OCI-LY3 (cell line): Measurements from ENCODE around the gene LHFPL3.

Source experiments
- H2AFZ ChIP-seq: fragments of 200-600, 300-600 bp; shearing (Covaris generic); 2 replicates; pipeline ENCODE4 v1.6.0; 2014; ENCODE audit warnings: antibody characterized with exemption, low read depth, low read length
- H3K27ac ChIP-seq: fragments of 200-600, 300-600 bp; sonication (generic); 2 replicates; pipeline ENCODE4 v1.5.1; 2014; ENCODE audit warnings: mild to moderate bottlenecking, low read length, moderate library complexity, mixed read lengths
- H3K27me3 ChIP-seq: fragments of 200-600, 300-600 bp; sonication (generic); 2 replicates; pipeline ENCODE4 v1.6.1; 2014; ENCODE audit warnings: low read depth, low read length, mixed read lengths
- H3K36me3 ChIP-seq: fragments of 200-600, 300-600 bp; sonication (generic); replicated peaks from 2 replicates; pipeline ENCODE3; 2014; ENCODE audit warnings: low read depth, low read length, mixed read lengths
- H3K4me1 ChIP-seq: fragments of 300-600, 200-600 bp; sonication (generic); 2 replicates; pipeline ENCODE4 v1.6.1; 2014; ENCODE audit warnings: low read length, mixed read lengths
- H3K4me2 ChIP-seq: fragments of 200-600, 300-600 bp; sonication (generic); 2 replicates; pipeline ENCODE4 v1.6.1; 2014; ENCODE audit warnings: low read length, mixed read lengths
- H3K4me3 ChIP-seq: fragments of 300-600, 200-600 bp; sonication (generic); 2 replicates; pipeline ENCODE4 v1.5.1; 2014; ENCODE audit warnings: antibody characterized with exemption, mild to moderate bottlenecking, low read length, moderate library complexity
- H3K79me2 ChIP-seq: fragments of 300-600, 200-600 bp; shearing (Covaris generic); 2 replicates; pipeline ENCODE4 v1.6.1; 2014; ENCODE audit warnings: mild to moderate bottlenecking, low read length, mixed read lengths
- H3K9ac ChIP-seq: fragments of 300-600, 200-600 bp; shearing (Covaris generic); 2 replicates; pipeline ENCODE4 v1.6.0; 2014; ENCODE audit warnings: mild to moderate bottlenecking, low read length, moderate library complexity
- H3K9me3 ChIP-seq: fragments of 200-600, 300-600 bp; shearing (Covaris generic); 2 replicates; pipeline ENCODE4 v1.6.1; 2014; ENCODE audit warnings: low read length, mixed read lengths; ENCODE audit not compliant: insufficient read depth
- H4K20me1 ChIP-seq: fragments of 200-600, 300-600 bp; sonication (generic); 2 replicates; pipeline ENCODE4 v1.6.1; 2016; ENCODE audit warnings: low read length, mixed read lengths; ENCODE audit not compliant: insufficient read depth
- CTCF ChIP-seq: fragments of 200-600, 300-600 bp; sonication (generic); IDR thresholded peaks from 2 replicates; pipeline ENCODE4 v1.5.1; 2014; ENCODE audit warnings: antibody characterized with exemption, low read length, low read depth
- EZH2phosphoT487 ChIP-seq: fragments of 200-600 bp; shearing (Covaris generic); IDR thresholded peaks from 2 replicates; pipeline ENCODE4 v1.6.1; 2018; ENCODE audit warnings: antibody characterized with exemption, mixed run types, low read depth

The LHFPL3 gene

DNA sequence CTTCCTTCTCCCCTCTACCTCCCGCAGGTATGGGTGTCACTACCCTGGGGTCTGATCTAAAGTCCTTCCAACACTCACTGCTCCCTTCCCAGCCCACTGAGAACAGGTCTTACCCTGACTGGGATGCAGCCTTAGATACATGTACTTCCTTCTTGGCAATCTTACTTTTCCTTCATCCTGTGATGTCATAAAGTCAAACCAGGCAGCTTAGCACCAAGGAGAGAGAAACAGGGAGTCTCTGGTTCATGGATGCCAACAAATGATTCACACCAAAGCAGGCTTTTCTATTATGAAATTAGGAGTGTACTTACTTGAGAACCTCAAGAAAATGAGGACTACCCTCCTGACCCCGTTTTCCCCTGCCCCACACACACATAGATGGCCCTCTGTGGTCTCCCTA lies 574.6 kb downstream of the LHFPL3 start:
- Histone ChIP-seq H3K4me1 (no peaks in the 10 kb centered on the region), H3K4me3 (no peak overlapping the region), H3K27ac (no peak overlapping the region), H3K9ac (no peak overlapping the region), H3K27me3 (peaks cover 10% of the 10 kb centered on the region), H3K9me3 (no peaks in the 10 kb centered on the region), H2AFZ (no peak overlapping the region), H3K36me3 (no peaks in the 10 kb centered on the region), H3K79me2 (no peaks in the 10 kb centered on the region), H3K4me2 (no peak overlapping the region), H4K20me1 (no peaks in the 10 kb centered on the region)
- TF ChIP-seq EZH2phosphoT487 (no peak), CTCF (no peak)

GRCh38 chr7:104903846-104904245 lies 575.4 kb downstream of the LHFPL3 start:
- no peaks in the 10 kb centered on the region for H3K79me2 ChIP-seq
- H3K9me3 ChIP-seq: no peaks in the 10 kb centered on the region
- H4K20me1 ChIP-seq: no peaks in the 10 kb centered on the region
- H3K27me3 ChIP-seq: peaks cover 10% of the 10 kb centered on the region
- no peaks in the 10 kb centered on the region for H3K4me1 ChIP-seq
- no peak overlapping the region for H3K4me2 ChIP-seq
- H3K4me3 ChIP-seq: no peak overlapping the region
- no peaks in the 10 kb centered on the region for H3K36me3 ChIP-seq
- H3K9ac ChIP-seq: no peak overlapping the region
- TF ChIP-seq CTCF (no peak), EZH2phosphoT487 (no peak)
- no peak overlapping the region for H3K27ac ChIP-seq
- no peak overlapping the region for H2AFZ ChIP-seq

GRCh38 chr7:104906032-104906431 lies 577.6 kb downstream of the LHFPL3 start:
- H3K27ac ChIP-seq: no peak overlapping the region
- H3K4me1 ChIP-seq: no peaks in the 10 kb centered on the region
- H3K27me3 ChIP-seq: peaks cover 10% of the 10 kb centered on the region
- H3K79me2 ChIP-seq: no peaks in the 10 kb centered on the region
- no peaks in the 10 kb centered on the region for H3K36me3 ChIP-seq
- no peak overlapping the region for H3K9ac ChIP-seq
- TF ChIP-seq CTCF (no peak), EZH2phosphoT487 (no peak)
- no peak overlapping the region for H3K4me3 ChIP-seq
- H2AFZ ChIP-seq: no peak overlapping the region
- H4K20me1 ChIP-seq: no peaks in the 10 kb centered on the region
- no peaks in the 10 kb centered on the region for H3K9me3 ChIP-seq
- no peak overlapping the region for H3K4me2 ChIP-seq

- H3K27ac ChIP-seq: no peak overlapping the region
- TF ChIP-seq CTCF (no peak), EZH2phosphoT487 (no peak)
- H3K9ac ChIP-seq: no peak overlapping the region
These were observed 578.2 kb downstream of the LHFPL3 start for GRCh38 chr7:104906556-104906955.

More at GRCh38 chr7:104906556-104906955, 578.2 kb downstream of the LHFPL3 start:
- no peaks in the 10 kb centered on the region for H3K9me3 ChIP-seq
- no peaks in the 10 kb centered on the region for H3K79me2 ChIP-seq
- no peak overlapping the region for H3K4me3 ChIP-seq
- no peaks in the 10 kb centered on the region for H3K4me1 ChIP-seq
- H3K4me2 ChIP-seq: no peak overlapping the region
- H3K27me3 ChIP-seq: peaks cover 10% of the 10 kb centered on the region
- H2AFZ ChIP-seq: no peak overlapping the region
- no peaks in the 10 kb centered on the region for H4K20me1 ChIP-seq
- no peaks in the 10 kb centered on the region for H3K36me3 ChIP-seq
